MM.1S (cell line): ENCODE measurements around the gene AUTS2.

Source experiments
- DNase-seq: peaks from one replicate; pipeline ENCODE4 v3.0.0-alpha.2; 2015
- H2AFZ ChIP-seq: fragments of 300-600 bp; sonication (generic); 2 replicates; pipeline ENCODE4 v1.6.0; 2016; ENCODE audit warnings: antibody characterized with exemption, low read length
- H3F3A ChIP-seq: fragments of 300-600 bp; sonication (generic); 2 replicates; pipeline ENCODE4 v1.6.1; 2016; ENCODE audit warnings: mild to moderate bottlenecking, antibody characterized with exemption, low read length, moderate library complexity, mixed read lengths; ENCODE audit not compliant: insufficient read depth
- H3K27ac ChIP-seq: fragments of 300-600 bp; sonication (generic); 2 replicates; pipeline ENCODE4 v1.5.1; 2016; ENCODE audit warnings: mild to moderate bottlenecking, low read length
- H3K27me3 ChIP-seq: fragments of 300-600 bp; sonication (generic); replicated peaks from 2 replicates; pipeline ENCODE4 v1.6.0; 2016; ENCODE audit warnings: low read length; ENCODE audit not compliant: insufficient read depth
- H3K36me3 ChIP-seq: fragments of 300-600 bp; sonication (generic); replicated peaks from 2 replicates; pipeline ENCODE4 v1.6.1; 2016; ENCODE audit warnings: mild to moderate bottlenecking, low read length, mixed read lengths; ENCODE audit not compliant: insufficient read depth
- H3K4me1 ChIP-seq: fragments of 300-600 bp; sonication (generic); 2 replicates; pipeline ENCODE4 v1.6.1; 2016; ENCODE audit warnings: low read length, mixed read lengths
- H3K4me2 ChIP-seq: fragments of 300-600 bp; sonication (generic); 2 replicates; pipeline ENCODE4 v1.6.0; 2016; ENCODE audit warnings: low read depth, low read length
- H3K4me3 ChIP-seq: fragments of 300-600 bp; sonication (generic); 2 replicates; pipeline ENCODE4 v1.5.1; 2016; ENCODE audit warnings: low read length, mixed read lengths
- H3K79me2 ChIP-seq: fragments of 300-600 bp; sonication (generic); 2 replicates; pipeline ENCODE4 v1.6.1; 2016; ENCODE audit warnings: mixed run types, low read length, mixed read lengths
- H3K9ac ChIP-seq: fragments of 300-600 bp; sonication (generic); 2 replicates; pipeline ENCODE4 v1.6.1; 2016; ENCODE audit warnings: low read length, mixed read lengths
- H3K9me2 ChIP-seq: fragments of 300-600 bp; sonication (generic); replicated peaks from 2 replicates; pipeline ENCODE4 v1.6.1; 2016; ENCODE audit warnings: mild to moderate bottlenecking, low read length, mixed read lengths; ENCODE audit not compliant: insufficient read depth
- H3K9me3 ChIP-seq: fragments of 300-600 bp; sonication (generic); replicated peaks from 2 replicates; pipeline ENCODE4 v1.6.1; 2016; ENCODE audit warnings: mild to moderate bottlenecking, low read length, mixed read lengths; ENCODE audit not compliant: insufficient read depth
- H4K20me1 ChIP-seq: fragments of 300-600 bp; sonication (generic); 2 replicates; pipeline ENCODE4 v1.6.1; 2016; ENCODE audit warnings: mild to moderate bottlenecking, low read length, moderate library complexity, mixed read lengths; ENCODE audit not compliant: insufficient read depth
- EZH2 ChIP-seq: fragments of 300-600 bp; sonication (generic); optimal IDR thresholded peaks from 2 replicates; pipeline ENCODE3; 2017; ENCODE audit warnings: low read depth, mild to moderate bottlenecking, antibody characterized with exemption, low read length, mixed read lengths
- EZH2phosphoT487 ChIP-seq: fragments of 300-600 bp; sonication (generic); IDR thresholded peaks from 2 replicates; pipeline ENCODE4 v1.6.1; 2018; ENCODE audit warnings: antibody characterized with exemption, low read length
- TF ChIP-seq, protein P1 (sequence below): fragments of 300-600 bp; sonication (generic); IDR thresholded peaks from 2 replicates; pipeline ENCODE4 v1.5.1; 2016; ENCODE audit warnings: antibody characterized with exemption, low read length, mixed read lengths

Gene AUTS2

DNA sequence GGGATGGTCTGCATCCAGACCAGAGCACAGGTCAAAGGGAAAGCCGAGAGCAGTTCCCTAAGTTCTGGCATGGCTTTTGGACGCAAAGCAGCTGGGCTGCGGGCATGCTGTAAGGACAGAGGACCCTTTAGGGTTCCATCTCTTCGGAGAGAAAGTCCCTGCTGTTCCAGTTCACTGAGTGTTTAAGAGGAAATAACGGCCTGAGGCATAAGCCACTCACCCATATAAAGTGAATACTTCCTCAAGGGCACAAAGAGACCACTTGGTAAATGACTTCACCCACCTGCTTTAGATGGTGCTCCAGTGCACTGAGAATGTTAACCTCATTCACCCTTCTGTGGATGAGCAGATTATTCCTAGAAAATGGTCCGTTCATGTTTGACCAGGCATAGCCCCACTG, 946.9 kb downstream of the AUTS2 start:
- H3K4me1 ChIP-seq = no peaks in the 10 kb centered on the region
- H4K20me1 ChIP-seq = no peaks in the 10 kb centered on the region
- no peaks in the 10 kb centered on the region for H3F3A ChIP-seq
- H3K79me2 ChIP-seq = no peaks in the 10 kb centered on the region
- H3K36me3 ChIP-seq = no peaks in the 10 kb centered on the region
- H3K27me3 ChIP-seq = no peaks in the 10 kb centered on the region
- H3K9me3 ChIP-seq = no peaks in the 10 kb centered on the region
- H2AFZ ChIP-seq = no peak overlapping the region
- no peak overlapping the region for H3K27ac ChIP-seq
- H3K4me2 ChIP-seq = no peak overlapping the region
- TF ChIP-seq, protein P1, sequence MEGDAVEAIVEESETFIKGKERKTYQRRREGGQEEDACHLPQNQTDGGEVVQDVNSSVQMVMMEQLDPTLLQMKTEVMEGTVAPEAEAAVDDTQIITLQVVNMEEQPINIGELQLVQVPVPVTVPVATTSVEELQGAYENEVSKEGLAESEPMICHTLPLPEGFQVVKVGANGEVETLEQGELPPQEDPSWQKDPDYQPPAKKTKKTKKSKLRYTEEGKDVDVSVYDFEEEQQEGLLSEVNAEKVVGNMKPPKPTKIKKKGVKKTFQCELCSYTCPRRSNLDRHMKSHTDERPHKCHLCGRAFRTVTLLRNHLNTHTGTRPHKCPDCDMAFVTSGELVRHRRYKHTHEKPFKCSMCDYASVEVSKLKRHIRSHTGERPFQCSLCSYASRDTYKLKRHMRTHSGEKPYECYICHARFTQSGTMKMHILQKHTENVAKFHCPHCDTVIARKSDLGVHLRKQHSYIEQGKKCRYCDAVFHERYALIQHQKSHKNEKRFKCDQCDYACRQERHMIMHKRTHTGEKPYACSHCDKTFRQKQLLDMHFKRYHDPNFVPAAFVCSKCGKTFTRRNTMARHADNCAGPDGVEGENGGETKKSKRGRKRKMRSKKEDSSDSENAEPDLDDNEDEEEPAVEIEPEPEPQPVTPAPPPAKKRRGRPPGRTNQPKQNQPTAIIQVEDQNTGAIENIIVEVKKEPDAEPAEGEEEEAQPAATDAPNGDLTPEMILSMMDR = no peak
- no peak for TF ChIP-seq EZH2
- no peak for TF ChIP-seq EZH2phosphoT487
- no peak overlapping the region for H3K9ac ChIP-seq
- H3K9me2 ChIP-seq = no peaks in the 10 kb centered on the region
- H3K4me3 ChIP-seq = no peak overlapping the region
- DNase-seq = no peak

DNA sequence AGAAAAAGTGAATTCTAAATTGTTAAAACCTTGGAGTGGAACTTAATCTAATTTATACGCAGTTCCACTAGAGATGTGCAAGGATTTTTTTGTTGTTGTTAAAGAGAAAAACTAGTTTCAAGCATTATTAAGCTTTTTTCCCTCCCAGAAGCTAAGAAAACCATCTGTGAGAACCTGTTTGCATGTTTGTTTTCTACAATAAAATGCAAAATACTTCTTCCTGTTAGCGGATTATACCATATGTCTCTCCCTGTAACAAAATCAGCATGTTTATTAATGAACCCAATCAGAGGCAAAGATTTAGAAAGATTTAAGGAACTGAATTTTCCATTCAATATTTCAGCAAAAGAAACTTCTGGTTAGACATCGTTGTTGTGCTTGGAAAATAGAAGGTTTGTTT, 953.9 kb downstream of the AUTS2 start:
- Histone ChIP-seq H3K27me3 (no peaks in the 10 kb centered on the region), H3K27ac (no peak overlapping the region), H3K9me3 (no peaks in the 10 kb centered on the region), H3K9ac (no peak overlapping the region), H3K4me1 (no peaks in the 10 kb centered on the region), H3K4me2 (no peak overlapping the region), H3K79me2 (no peaks in the 10 kb centered on the region), H4K20me1 (no peaks in the 10 kb centered on the region), H3K9me2 (no peaks in the 10 kb centered on the region), H2AFZ (no peak overlapping the region), H3F3A (no peaks in the 10 kb centered on the region), H3K36me3 (no peaks in the 10 kb centered on the region), H3K4me3 (no peak overlapping the region)
- no peak for TF ChIP-seq EZH2phosphoT487
- no peak for TF ChIP-seq EZH2
- TF ChIP-seq, protein P1 = no peak
- DNase-seq = no peak

- TF ChIP-seq, protein P1 = no peak
- TF ChIP-seq EZH2 = no peak
- no peak for TF ChIP-seq EZH2phosphoT487
- Histone ChIP-seq H3K9me2 (no peaks in the 10 kb centered on the region), H3K9me3 (no peaks in the 10 kb centered on the region), H3K9ac (no peak overlapping the region), H4K20me1 (no peaks in the 10 kb centered on the region), H3F3A (no peaks in the 10 kb centered on the region), H3K79me2 (no peaks in the 10 kb centered on the region), H3K36me3 (no peaks in the 10 kb centered on the region), H2AFZ (no peak overlapping the region), H3K4me2 (no peak overlapping the region), H3K4me3 (no peak overlapping the region), H3K4me1 (no peaks in the 10 kb centered on the region), H3K27ac (no peak overlapping the region), H3K27me3 (no peaks in the 10 kb centered on the region)
- DNase-seq = no peak
These were observed 955.1 kb downstream of the AUTS2 start for GRCh38 chr7:70553364-70553763.
